BLaER1 treated with 17β-estradiol and CSF1 and Interleukin-3, amounts not matched to agents 10 nM and 100 nM (cell line): ENCODE measurements around the gene FBXW12.
"Not testable (repeated sequence)": the region's sequence is repeated elsewhere in the genome, so short reads cannot be mapped to it uniquely, and the experiment has no call there.

Source experiments
- H3K27ac ChIP-seq, 11 experiments: shearing (Covaris generic); formaldehyde crosslinking; 2 replicates each; pipeline ENCODE4 v1.8.1; 2022
- H3K27me3 ChIP-seq, 11 experiments: shearing (Covaris generic); formaldehyde crosslinking; 2 replicates each; pipeline ENCODE4 v1.8.1; 2022
- H3K36me3 ChIP-seq, 11 experiments: shearing (Covaris generic); formaldehyde crosslinking; 2 replicates each; pipeline ENCODE4 v1.8.1; 2022
- H3K4me1 ChIP-seq, 10 experiments: shearing (Covaris generic); formaldehyde crosslinking; 2 replicates each; pipeline ENCODE4 v1.8.1; 2022
- H3K4me2 ChIP-seq, 11 experiments: shearing (Covaris generic); formaldehyde crosslinking; 2 replicates each; pipeline ENCODE4 v1.8.1; 2022
- H3K4me3 ChIP-seq, 10 experiments: shearing (Covaris generic); formaldehyde crosslinking; 2 replicates each; pipeline ENCODE4 v1.8.1; 2022
- H3K9ac ChIP-seq, 11 experiments: shearing (Covaris generic); formaldehyde crosslinking; 2 replicates each; pipeline ENCODE4 v1.8.1; 2022
- H3K9me3 ChIP-seq, 11 experiments: shearing (Covaris generic); formaldehyde crosslinking; replicated peaks in 1 of 11; 2 replicates each; pipeline ENCODE4 v1.8.1; 2022
- H4K20me1 ChIP-seq, 11 experiments: shearing (Covaris generic); formaldehyde crosslinking; 2 replicates each; pipeline ENCODE4 v1.8.1; 2022
- Cebpa-rat ChIP-seq, 11 experiments: shearing (Covaris generic); IDR thresholded peaks; 2 replicates each; pipeline ENCODE4 v1.8.1; 2022

The FBXW12 gene

GRCh38 chr3:48399387-48400172, 27.6 kb downstream of the FBXW12 start:
- H3K27me3 ChIP-seq = no peaks in the 10 kb centered on the region
- no peak overlapping the region for H3K27ac ChIP-seq
- no peak overlapping the region for H3K4me2 ChIP-seq
- no peaks in the 10 kb centered on the region for H3K9me3 ChIP-seq
- H3K36me3 ChIP-seq = peaks cover 8 to 33% (median 26%) of the 10 kb centered on the region in 11 experiments; a peak in 20 of 22 replicates
- H4K20me1 ChIP-seq = peaks cover 0 to 13% (median 4%) of the 10 kb centered on the region in 11 experiments; a peak in 5 of 22 replicates
- H3K9ac ChIP-seq = peak overlapping the region in 1 of 11 experiments; percentile 34; a peak in 2 of 22 replicates
- no peak for TF ChIP-seq Cebpa-rat (IDR thresholded peaks at IDR 0.05)
- H3K4me1 ChIP-seq = peaks cover 0 to 9% (median 0%) of the 10 kb centered on the region in 10 experiments; a peak in 4 of 20 replicates
- no peak overlapping the region for H3K4me3 ChIP-seq

DNA sequence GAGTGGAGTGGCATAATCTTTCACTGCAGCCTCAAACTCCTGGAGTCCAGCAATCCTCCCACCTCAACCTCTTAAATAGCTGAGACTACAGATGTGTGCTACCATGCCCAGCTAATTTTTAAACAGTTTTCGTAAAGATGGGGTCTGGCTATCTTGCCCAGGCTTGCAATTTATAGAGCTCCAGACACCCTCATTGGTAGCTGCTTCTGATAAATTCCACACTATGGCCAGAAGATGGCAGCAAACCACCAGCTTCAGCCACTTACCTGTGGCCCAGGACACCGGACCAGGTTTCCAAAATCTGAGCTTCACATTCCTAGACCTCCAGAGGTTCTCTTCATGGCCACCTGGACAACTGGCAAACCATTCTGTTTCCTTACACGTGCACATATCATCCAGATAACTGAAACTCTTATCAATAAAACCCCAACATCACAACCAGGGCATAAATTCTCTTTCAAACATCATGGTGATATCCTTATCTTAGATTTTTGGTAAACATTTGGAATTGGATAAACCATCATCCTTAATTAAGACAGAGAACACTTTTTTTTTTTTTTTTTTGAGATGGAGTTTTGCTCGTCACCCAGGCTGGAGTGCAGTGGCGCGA, 28.9 kb downstream of the FBXW12 start:
- Histone ChIP-seq H3K4me1 (peaks cover 0 to 9% (median 0%) of the 10 kb centered on the region in 10 experiments; a peak in 4 of 20 replicates), H3K4me3 (no peak overlapping the region), H3K27me3 (no peaks in the 10 kb centered on the region), H3K9ac (no peak overlapping the region), H3K36me3 (peaks cover 20 to 47% (median 39%) of the 10 kb centered on the region in 11 experiments; a peak in 21 of 22 replicates), H3K9me3 (no peaks in the 10 kb centered on the region), H3K4me2 (no peak overlapping the region), H4K20me1 (peaks cover 0 to 26% (median 5%) of the 10 kb centered on the region in 11 experiments; a peak in 6 of 22 replicates), H3K27ac (no peak overlapping the region)
- TF ChIP-seq Cebpa-rat (IDR thresholded peaks at IDR 0.05) = no peak

DNA sequence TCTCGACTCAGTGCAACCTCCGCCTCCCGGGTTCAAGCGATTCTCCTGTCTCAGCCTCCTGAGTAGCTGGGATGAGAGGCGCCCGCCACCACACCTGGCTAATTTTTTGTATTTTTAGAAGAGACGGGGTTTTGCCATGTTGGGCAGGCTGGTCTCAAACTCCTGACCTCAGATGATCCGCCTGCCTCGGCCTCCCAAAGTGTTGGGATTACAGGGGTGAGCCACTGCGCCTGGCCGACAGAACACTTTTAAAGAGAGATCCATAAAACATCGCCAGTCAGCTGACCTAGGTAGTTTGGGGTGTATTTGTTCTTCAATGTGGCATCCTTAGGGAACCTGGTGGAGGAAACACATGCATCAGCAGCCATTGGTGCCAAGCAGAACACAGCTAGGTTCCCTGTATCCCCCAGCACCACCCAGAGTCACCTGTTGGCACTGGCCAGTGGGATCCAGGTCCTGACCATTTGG, 29.4 kb downstream of the FBXW12 start:
- H3K4me1 ChIP-seq, H3K4me2 ChIP-seq: not testable (repeated sequence)

GRCh38 chr3:48402281-48402732, 30.3 kb downstream of the FBXW12 start:
- peaks cover 0 to 6% (median 0%) of the 10 kb centered on the region in 10 experiments; a peak in 4 of 20 replicates for H3K4me1 ChIP-seq
- H4K20me1 ChIP-seq = peaks cover 0 to 35% (median 5%) of the 10 kb centered on the region in 11 experiments; a peak in 6 of 22 replicates
- no peak overlapping the region; a peak in 1 of 22 replicates for H3K27ac ChIP-seq
- peaks cover 26 to 60% (median 53%) of the 10 kb centered on the region in 11 experiments; a peak in 21 of 22 replicates for H3K36me3 ChIP-seq
- no peak for TF ChIP-seq Cebpa-rat (IDR thresholded peaks at IDR 0.05)
- peak overlapping the region in 1 of 11 experiments; percentile 34; a peak in 1 of 22 replicates for H3K9ac ChIP-seq
- no peak overlapping the region for H3K4me3 ChIP-seq
- no peaks in the 10 kb centered on the region for H3K9me3 ChIP-seq
- H3K4me2 ChIP-seq = no peak overlapping the region
- no peaks in the 10 kb centered on the region for H3K27me3 ChIP-seq

More for the DNA sequence above, 29.4 kb downstream of the FBXW12 start:
- Histone ChIP-seq H3K36me3 (peaks cover 22 to 52% (median 45%) of the 10 kb centered on the region in 11 experiments; a peak in 21 of 22 replicates), H4K20me1 (peaks cover 0 to 29% (median 5%) of the 10 kb centered on the region in 11 experiments; a peak in 6 of 22 replicates)
- H3K9me3 ChIP-seq, H3K4me3 ChIP-seq, H3K9ac ChIP-seq, H3K27ac ChIP-seq, H3K27me3 ChIP-seq: not testable (repeated sequence)

DNA sequence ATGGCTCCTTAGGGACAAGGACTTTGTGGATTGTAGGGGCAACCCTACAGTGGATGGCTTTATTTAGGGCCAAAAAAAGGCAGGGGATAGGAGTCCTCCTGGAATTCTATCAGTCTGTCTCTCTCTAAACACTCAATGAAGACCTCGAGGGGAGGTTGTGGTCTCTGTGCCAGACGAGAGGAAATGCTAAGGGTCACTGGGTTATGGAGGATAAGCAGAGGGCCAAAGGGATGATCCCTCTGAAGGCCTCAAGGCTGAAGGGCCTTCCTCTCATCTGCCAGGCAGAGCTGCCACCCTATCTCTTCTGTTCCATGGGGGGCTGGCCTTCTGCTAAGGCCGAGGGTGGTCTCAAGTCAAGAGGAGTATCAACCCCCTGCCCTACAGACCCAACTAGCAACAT, 30.9 kb downstream of the FBXW12 start:
- peaks cover 0 to under 1% (median 0%) of the 10 kb centered on the region in 10 experiments; a peak in 1 of 20 replicates for H3K4me1 ChIP-seq
- no peak overlapping the region; a peak in 1 of 22 replicates for H3K27ac ChIP-seq
- no peaks in the 10 kb centered on the region for H3K27me3 ChIP-seq
- peaks cover 31 to 66% (median 59%) of the 10 kb centered on the region in 11 experiments; a peak in 21 of 22 replicates for H3K36me3 ChIP-seq
- no peak overlapping the region for H3K4me2 ChIP-seq
- H3K9me3 ChIP-seq = no peaks in the 10 kb centered on the region
- peaks cover 0 to 35% (median 5%) of the 10 kb centered on the region in 11 experiments; a peak in 6 of 22 replicates for H4K20me1 ChIP-seq
- TF ChIP-seq Cebpa-rat (IDR thresholded peaks at IDR 0.05) = no peak
- H3K9ac ChIP-seq = peak overlapping the region in 2 of 11 experiments; percentile 30 to 34; a peak in 1 of 22 replicates
- H3K4me3 ChIP-seq = no peak overlapping the region

- Histone ChIP-seq H3K4me3 (no peak overlapping the region), H3K36me3 (peaks cover 31 to 75% (median 68%) of the 10 kb centered on the region in 11 experiments; a peak in 21 of 22 replicates), H3K4me1 (no peaks in the 10 kb centered on the region; a peak in 1 of 20 replicates), H3K9ac (0 out of 22 replicates have a peak overlapping the region, but pooled peaks of 1 of the 11 experiments have one; percentile 41), H3K4me2 (no peak overlapping the region), H3K27ac (peak overlapping the region in 1 of 11 experiments; percentile 20; a peak in 1 of 22 replicates), H4K20me1 (peaks cover 0 to 35% (median 5%) of the 10 kb centered on the region in 11 experiments; a peak in 7 of 22 replicates), H3K27me3 (no peaks in the 10 kb centered on the region), H3K9me3 (no peaks in the 10 kb centered on the region)
- TF ChIP-seq Cebpa-rat (IDR thresholded peaks at IDR 0.05) = no peak
Measured at GRCh38 chr3:48403533-48404439, 31.8 kb downstream of the FBXW12 start.

DNA sequence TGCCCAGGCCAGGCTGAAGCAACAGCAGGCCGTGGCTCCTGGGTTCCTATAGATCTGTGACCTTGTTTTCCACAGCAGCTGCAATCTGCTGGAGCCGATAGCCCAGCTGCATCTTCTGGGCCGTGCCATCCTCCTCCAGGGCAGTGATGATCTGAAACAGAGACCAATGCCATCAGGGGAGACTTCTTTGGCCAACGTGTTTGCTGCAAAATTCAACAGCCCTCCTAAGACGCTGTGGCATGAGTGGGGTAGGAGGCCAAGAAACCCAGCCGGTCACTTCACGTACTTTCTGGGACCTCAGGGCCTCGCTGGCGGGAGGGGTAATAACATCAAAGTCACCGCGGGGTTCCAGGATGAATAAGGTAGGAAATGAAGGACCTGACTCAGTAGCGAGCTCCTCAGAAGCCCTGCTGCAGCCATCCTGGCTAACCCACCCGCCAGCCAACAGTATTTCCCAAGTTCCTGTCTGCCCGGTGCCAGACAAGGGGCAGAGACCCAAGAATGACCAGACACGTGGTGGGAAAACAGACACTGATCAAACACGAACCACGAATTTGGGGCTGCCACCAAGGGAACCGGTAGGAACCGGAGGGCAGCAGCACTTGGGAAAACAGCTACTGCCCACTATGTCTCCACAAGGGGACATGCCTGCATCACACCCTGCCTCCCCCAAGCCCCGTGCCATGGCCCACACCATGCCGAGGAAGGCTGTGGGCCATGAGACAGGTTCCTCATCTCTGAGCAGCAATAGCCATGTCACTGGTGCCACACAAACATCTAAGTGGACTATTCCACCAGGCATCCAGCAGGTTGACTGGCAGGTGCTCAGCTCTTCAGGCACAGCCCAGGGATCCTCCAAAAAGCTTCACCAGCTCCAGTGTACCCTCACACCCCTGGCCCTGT, 32.7 kb downstream of the FBXW12 start:
- Histone ChIP-seq H3K27me3 (no peaks in the 10 kb centered on the region), H3K4me1 (no peaks in the 10 kb centered on the region; a peak in 1 of 20 replicates), H3K9me3 (no peaks in the 10 kb centered on the region), H3K27ac (peak overlapping the region in 1 of 11 experiments; percentile 20; a peak in 1 of 22 replicates), H3K9ac (peak overlapping the region in 1 of 11 experiments; percentile 41; a peak in 1 of 22 replicates), H4K20me1 (peaks cover 0 to 35% (median 5%) of the 10 kb centered on the region in 11 experiments; a peak in 7 of 22 replicates), H3K4me3 (no peak overlapping the region), H3K36me3 (peaks cover 40 to 84% (median 77%) of the 10 kb centered on the region in 11 experiments; a peak in 21 of 22 replicates), H3K4me2 (no peak overlapping the region)
- no peak for TF ChIP-seq Cebpa-rat (IDR thresholded peaks at IDR 0.05)
